Embryonic facial prominence (tissue), 1 donor: ENCODE results near the gene OSCAR.
"Not testable (repeated sequence)": the region's sequence is repeated elsewhere in the genome, so short reads cannot be mapped to it uniquely, and the experiment has no call there.

Experiments used
- DNase-seq: peaks from one replicate; pipeline ENCODE4 v3.0.0-alpha.2; 2016; ENCODE audit errors: extremely low spot score

Gene OSCAR

GRCh38 chr19:54125713-54126112 lies 25.1 kb upstream of the OSCAR start:
- no peak for DNase-seq

GRCh38 chr19:54124393-54124792 lies 23.8 kb upstream of the OSCAR start:
- DNase-seq, result no peak

- DNase-seq, result no peak
These were observed 23.1 kb upstream of the OSCAR start for GRCh38 chr19:54123682-54124081.

GRCh38 chr19:54121259-54121658 lies 20.7 kb upstream of the OSCAR start:
- no peak for DNase-seq

GRCh38 chr19:54115109-54116063 lies 14.8 kb upstream of the OSCAR start, which contains the start of the genes PRPF31 and TFPT:
Gene PRPF31, plus strand, starts transcription at chr19:54115754. Its CDS starts 2,525 bp downstream, at chr19:54118279.
Gene TFPT, minus strand, starts transcription at chr19:54115657. Its CDS starts 388 bp downstream, at chr19:54115269.
- peak; percentile 98 for DNase-seq

GRCh38 chr19:54114340-54115108 lies 13.9 kb upstream of the OSCAR start:
- DNase-seq, result no peak

- DNase-seq, result no peak
These were observed 9.0 kb upstream of the OSCAR start for GRCh38 chr19:54109651-54110050.

- no peak for DNase-seq
These were observed 7.9 kb upstream of the OSCAR start for GRCh38 chr19:54108496-54108895.

GRCh38 chr19:54107876-54108490 lies 7.4 kb upstream of the OSCAR start:
- no peak for DNase-seq

- DNase-seq, result no peak
These were observed 6.1 kb upstream of the OSCAR start for GRCh38 chr19:54106716-54107115.

GRCh38 chr19:54105796-54106195 lies 5.2 kb upstream of the OSCAR start:
- DNase-seq, result no peak

GRCh38 chr19:54104998-54105715 lies 4.6 kb upstream of the OSCAR start:
- DNase-seq, result no peak

GRCh38 chr19:54102421-54103169 lies 2.0 kb upstream of the OSCAR start, which contains the start of gene NDUFA3:
Gene NDUFA3, plus strand, starts transcription at chr19:54102855. Its CDS starts 24 bp downstream, at chr19:54102879.
- DNase-seq, result peak; percentile 94

GRCh38 chr19:54099903-54100255 lies 724 bp downstream of the OSCAR start:
- DNase-seq, result not testable (repeated sequence)

GRCh38 chr19:54099190-54099902 lies 1.3 kb downstream of the OSCAR start:
- DNase-seq, result no peak

- no peak for DNase-seq
These were observed 3.9 kb downstream of the OSCAR start for GRCh38 chr19:54096617-54097106.

GRCh38 chr19:54095859-54096616 lies 4.6 kb downstream of the OSCAR start:
- not testable (repeated sequence) for DNase-seq

- DNase-seq, result no peak
These were observed 5.3 kb downstream of the OSCAR start for GRCh38 chr19:54095136-54095858.
